BJ (cell line): ENCODE results near the gene THEM5. TPM values are rescaled to one million over a fixed set of nuclear protein-coding genes. Genes with fewer than 3 reads are reported as not detected.

Experiments used
- CTCF ChIA-PET: fragments of 350-600 bp; formaldehyde crosslinking; extraction: SDS; loops from one replicate; lab custom pipeline; 2021; ENCODE audit warnings: antibody characterized with exemption, inconsistent platforms; lab: Yijun Ruan, JAX
- POLR2A ChIA-PET: fragments of 300-600 bp; sonication (Branson Sonifier 250); formaldehyde crosslinking; extraction: SDS; loops from one replicate; lab custom pipeline; 2021; ENCODE audit warnings: antibody characterized with exemption; lab: Charles Lee
- DNase-seq: peaks from one replicate; pipeline ENCODE4 v3.0.0-alpha.2; 2011; ENCODE audit warnings: low read depth
- H3K27me3 ChIP-seq: 2 replicates; pipeline ENCODE4 v1.6.0; 2011; ENCODE audit warnings: low read length; ENCODE audit not compliant: control insufficient read depth, insufficient read depth
- H3K36me3 ChIP-seq: 2 replicates; pipeline ENCODE4 v1.5.1; 2011; ENCODE audit warnings: low read length; ENCODE audit not compliant: control insufficient read depth, insufficient read depth
- H3K4me3 ChIP-seq: 2 replicates; pipeline ENCODE4 v1.5.1; 2011; ENCODE audit warnings: low read depth, mild to moderate bottlenecking, control low read depth, low read length
- CTCF ChIP-seq: IDR thresholded peaks from 2 replicates; pipeline ENCODE4 v1.5.1; 2011; ENCODE audit warnings: low read depth, mild to moderate bottlenecking, control low read depth, inconsistent platforms, low read length, moderate library complexity; ENCODE audit not compliant: insufficient read depth
- polyA plus RNA-seq: library from polyadenylated mRNA; depleted of rRNA; stranded (reverse); fragments of >200 nt; gene quantifications from 2 replicates; pipeline ENCODE4 v1.2.3, GENCODE V29; 2011

THEM5 gene
- polyA plus RNA-seq, 1 experiment = not detected

GRCh38 chr1:151815716-151816327, 37.7 kb downstream of the THEM5 start:
- Histone ChIP-seq H3K4me3 (no peak overlapping the region), H3K36me3 (no peaks in the 10 kb centered on the region), H3K27me3 (peaks cover 28% of the 10 kb centered on the region)
- TF ChIP-seq CTCF = no peak
- CTCF ChIA-PET = no interaction called here
- DNase-seq = no peak
- POLR2A ChIA-PET = no interaction called here

DNA sequence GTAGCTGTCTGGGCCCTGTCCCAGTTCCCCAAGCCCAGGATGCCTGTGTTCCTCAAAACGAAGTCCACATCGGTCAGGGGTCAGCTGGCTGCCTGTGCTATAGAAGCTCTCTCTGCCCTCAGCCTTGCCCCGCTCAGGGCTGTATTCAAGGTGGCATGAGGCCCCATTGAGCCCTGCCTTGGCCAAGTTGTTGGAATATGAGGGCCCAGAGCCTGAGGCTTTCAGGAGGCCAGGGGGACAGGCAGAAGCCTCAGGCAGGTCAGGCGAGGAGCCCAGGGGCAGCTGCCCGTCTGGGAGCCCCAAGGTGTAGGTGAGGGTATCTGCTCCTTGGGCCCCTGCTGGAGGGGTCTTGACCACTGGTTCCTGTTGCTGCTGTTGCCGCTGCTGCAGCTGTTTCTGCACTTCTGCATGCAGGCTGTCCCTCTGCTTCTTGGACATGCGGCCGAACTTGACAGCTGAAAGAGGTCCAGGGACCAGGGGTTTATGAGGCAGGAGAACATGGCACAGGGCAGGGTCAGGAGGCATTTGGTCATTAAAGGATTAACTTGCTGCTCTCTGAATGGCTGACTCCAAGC, 38.5 kb downstream of the THEM5 start:
- H3K36me3 ChIP-seq = no peaks in the 10 kb centered on the region
- ChIA-PET POLR2A (no interaction called here), CTCF (no interaction called here)
- peaks cover 28% of the 10 kb centered on the region for H3K27me3 ChIP-seq
- TF ChIP-seq CTCF = no peak
- H3K4me3 ChIP-seq = no peak overlapping the region
- no peak for DNase-seq

DNA sequence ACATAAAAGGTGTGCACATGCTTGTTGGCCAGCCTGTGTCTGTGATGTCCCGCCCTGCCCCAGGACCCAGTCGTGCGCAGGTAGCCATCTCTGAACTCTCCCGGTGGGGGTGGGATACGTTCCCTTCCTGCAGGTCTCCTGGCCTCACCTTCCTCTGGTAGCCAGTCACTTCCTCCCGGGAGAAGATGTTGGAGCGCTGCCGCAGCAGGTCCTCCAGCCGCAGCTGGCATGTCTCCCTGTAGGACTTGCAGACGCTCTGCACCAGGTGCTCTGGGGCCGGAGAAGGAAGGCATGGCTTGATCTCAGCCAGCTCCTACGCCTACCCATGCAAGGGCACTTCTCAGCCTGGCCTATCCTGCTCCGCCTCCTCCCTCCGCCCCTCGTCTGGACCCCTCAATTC, 39.1 kb downstream of the THEM5 start:
- CTCF ChIA-PET = no interaction called here

DNA sequence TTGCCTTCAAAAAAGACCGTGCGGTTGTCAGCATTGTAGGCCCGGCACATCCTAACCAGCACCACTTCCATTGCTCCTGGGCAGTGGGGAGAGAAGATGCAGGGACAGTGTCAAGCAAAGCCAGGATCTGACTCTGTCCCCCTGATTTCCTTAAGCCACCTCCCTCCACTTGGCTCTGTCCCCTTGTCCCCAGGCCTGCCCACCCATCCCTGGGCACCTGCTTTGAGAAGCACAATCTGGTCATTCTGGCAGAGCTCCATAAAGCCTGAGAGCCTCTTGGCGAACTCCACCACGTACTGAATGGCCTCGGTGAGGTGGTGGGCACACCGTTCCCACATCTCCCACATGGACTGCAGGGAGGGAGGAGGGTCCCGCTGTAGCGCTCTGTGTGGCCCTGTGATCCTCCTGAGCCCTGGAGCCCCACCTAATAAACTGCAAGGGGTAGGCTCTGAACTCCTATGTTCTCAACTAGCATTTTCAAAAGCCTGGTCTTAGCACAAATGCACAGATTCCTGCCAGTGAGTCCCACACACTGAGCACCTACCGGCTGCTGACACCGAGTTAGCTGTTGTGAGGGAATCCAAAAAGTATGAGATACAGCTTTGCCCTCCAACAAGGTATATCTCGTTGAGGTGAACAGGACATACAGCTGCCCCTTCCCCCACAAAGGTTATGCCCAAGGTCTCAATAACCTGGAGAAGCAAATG, 40.1 kb downstream of the THEM5 start:
- DNase-seq = no peak
- ChIA-PET CTCF (no interaction called here), POLR2A (no interaction called here)
- Histone ChIP-seq H3K4me3 (no peak overlapping the region), H3K36me3 (no peaks in the 10 kb centered on the region), H3K27me3 (peaks cover 29% of the 10 kb centered on the region)
- no peak for TF ChIP-seq CTCF

More for the DNA sequence above, 39.1 kb downstream of the THEM5 start:
- H3K36me3 ChIP-seq = no peaks in the 10 kb centered on the region
- H3K4me3 ChIP-seq = no peak overlapping the region
- DNase-seq = no peak
- H3K27me3 ChIP-seq = peaks cover 30% of the 10 kb centered on the region
- no peak for TF ChIP-seq CTCF
- POLR2A ChIA-PET = no interaction called here

DNA sequence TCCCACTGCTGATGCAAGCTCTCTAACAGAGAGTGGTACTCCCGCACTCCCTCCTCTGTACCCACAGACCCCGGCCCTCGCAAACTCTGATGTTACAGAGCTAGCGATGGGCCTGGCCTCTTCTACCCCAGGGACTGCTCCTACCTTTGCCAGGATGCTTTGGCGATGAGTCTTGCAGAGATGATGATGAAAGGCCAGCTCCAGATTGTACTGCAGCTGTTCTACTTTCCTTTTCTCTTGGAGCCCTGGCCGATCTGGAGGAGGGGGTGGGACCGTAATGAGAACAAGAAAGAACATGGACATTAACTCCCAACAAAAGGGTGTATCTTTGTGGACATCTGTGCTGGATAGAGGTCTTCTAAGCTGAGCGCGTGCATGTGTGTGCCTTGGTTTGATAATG, 42.3 kb downstream of the THEM5 start:
- DNase-seq = no peak
- peaks cover 28% of the 10 kb centered on the region for H3K27me3 ChIP-seq
- ChIA-PET POLR2A (no interaction called here), CTCF (interaction anchor here (1.1 kb wide), 1 partner anchor 25 kb away, joined by 3 read pairs; no protein-coding TSS in a partner anchor)
- no peaks in the 10 kb centered on the region for H3K36me3 ChIP-seq
- H3K4me3 ChIP-seq = no peak overlapping the region
- TF ChIP-seq CTCF = no peak
